MM.1S (cell line): ENCODE data around the gene C22orf42.
"Not testable (repeated sequence)": the region's sequence is repeated elsewhere in the genome, so short reads cannot be mapped to it uniquely, and the experiment has no call there.

ENCODE experiments used
- DNase-seq: peaks from one replicate; pipeline ENCODE4 v3.0.0-alpha.2; 2015
- H2AFZ ChIP-seq: fragments of 300-600 bp; sonication (generic); 2 replicates; pipeline ENCODE4 v1.6.0; 2016; ENCODE audit warnings: antibody characterized with exemption, low read length
- H3F3A ChIP-seq: fragments of 300-600 bp; sonication (generic); 2 replicates; pipeline ENCODE4 v1.6.1; 2016; ENCODE audit warnings: mild to moderate bottlenecking, antibody characterized with exemption, low read length, moderate library complexity, mixed read lengths; ENCODE audit not compliant: insufficient read depth
- H3K27ac ChIP-seq: fragments of 300-600 bp; sonication (generic); 2 replicates; pipeline ENCODE4 v1.5.1; 2016; ENCODE audit warnings: mild to moderate bottlenecking, low read length
- H3K27me3 ChIP-seq: fragments of 300-600 bp; sonication (generic); replicated peaks from 2 replicates; pipeline ENCODE4 v1.6.0; 2016; ENCODE audit warnings: low read length; ENCODE audit not compliant: insufficient read depth
- H3K36me3 ChIP-seq: fragments of 300-600 bp; sonication (generic); replicated peaks from 2 replicates; pipeline ENCODE4 v1.6.1; 2016; ENCODE audit warnings: mild to moderate bottlenecking, low read length, mixed read lengths; ENCODE audit not compliant: insufficient read depth
- H3K4me1 ChIP-seq: fragments of 300-600 bp; sonication (generic); 2 replicates; pipeline ENCODE4 v1.6.1; 2016; ENCODE audit warnings: low read length, mixed read lengths
- H3K4me2 ChIP-seq: fragments of 300-600 bp; sonication (generic); 2 replicates; pipeline ENCODE4 v1.6.0; 2016; ENCODE audit warnings: low read depth, low read length
- H3K4me3 ChIP-seq: fragments of 300-600 bp; sonication (generic); 2 replicates; pipeline ENCODE4 v1.5.1; 2016; ENCODE audit warnings: low read length, mixed read lengths
- H3K79me2 ChIP-seq: fragments of 300-600 bp; sonication (generic); 2 replicates; pipeline ENCODE4 v1.6.1; 2016; ENCODE audit warnings: mixed run types, low read length, mixed read lengths
- H3K9ac ChIP-seq: fragments of 300-600 bp; sonication (generic); 2 replicates; pipeline ENCODE4 v1.6.1; 2016; ENCODE audit warnings: low read length, mixed read lengths
- H3K9me2 ChIP-seq: fragments of 300-600 bp; sonication (generic); replicated peaks from 2 replicates; pipeline ENCODE4 v1.6.1; 2016; ENCODE audit warnings: mild to moderate bottlenecking, low read length, mixed read lengths; ENCODE audit not compliant: insufficient read depth
- H3K9me3 ChIP-seq: fragments of 300-600 bp; sonication (generic); replicated peaks from 2 replicates; pipeline ENCODE4 v1.6.1; 2016; ENCODE audit warnings: mild to moderate bottlenecking, low read length, mixed read lengths; ENCODE audit not compliant: insufficient read depth
- H4K20me1 ChIP-seq: fragments of 300-600 bp; sonication (generic); 2 replicates; pipeline ENCODE4 v1.6.1; 2016; ENCODE audit warnings: mild to moderate bottlenecking, low read length, moderate library complexity, mixed read lengths; ENCODE audit not compliant: insufficient read depth
- EZH2 ChIP-seq: fragments of 300-600 bp; sonication (generic); optimal IDR thresholded peaks from 2 replicates; pipeline ENCODE3; 2017; ENCODE audit warnings: low read depth, mild to moderate bottlenecking, antibody characterized with exemption, low read length, mixed read lengths
- EZH2phosphoT487 ChIP-seq: fragments of 300-600 bp; sonication (generic); IDR thresholded peaks from 2 replicates; pipeline ENCODE4 v1.6.1; 2018; ENCODE audit warnings: antibody characterized with exemption, low read length
- TF ChIP-seq, protein P1 (sequence below): fragments of 300-600 bp; sonication (generic); IDR thresholded peaks from 2 replicates; pipeline ENCODE4 v1.5.1; 2016; ENCODE audit warnings: antibody characterized with exemption, low read length, mixed read lengths

Gene C22orf42

DNA sequence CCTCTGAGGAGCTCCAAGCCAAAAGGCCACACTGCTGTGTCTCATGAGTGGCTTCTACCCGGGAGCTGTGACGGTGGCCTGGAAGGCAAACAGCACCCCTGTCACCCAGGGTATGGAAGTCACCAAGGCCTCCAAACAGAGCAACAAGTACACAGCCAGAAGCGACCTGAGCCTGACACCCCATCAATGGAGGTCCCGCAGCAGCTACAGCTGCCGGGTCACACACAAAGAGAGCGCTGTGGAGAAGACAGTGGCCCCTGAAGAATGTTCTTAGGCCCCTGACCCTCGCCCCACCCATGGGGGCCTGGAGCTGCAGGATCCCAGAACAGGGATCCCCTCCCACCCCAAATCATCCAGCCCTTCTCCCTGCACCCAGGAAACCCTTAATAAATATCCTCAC is 40.9 kb upstream of the C22orf42 start:
- Histone ChIP-seq H3K27ac (no peak overlapping the region), H3F3A (no peaks in the 10 kb centered on the region), H4K20me1 (no peaks in the 10 kb centered on the region), H2AFZ (no peak overlapping the region), H3K9ac (no peak overlapping the region), H3K4me3 (no peak overlapping the region), H3K36me3 (no peaks in the 10 kb centered on the region), H3K79me2 (no peaks in the 10 kb centered on the region), H3K4me2 (no peak overlapping the region), H3K9me2 (no peaks in the 10 kb centered on the region), H3K27me3 (peaks cover 5% of the 10 kb centered on the region), H3K9me3 (no peaks in the 10 kb centered on the region), H3K4me1 (no peaks in the 10 kb centered on the region)
- no peak for DNase-seq
- TF ChIP-seq EZH2phosphoT487 (no peak), EZH2 (no peak)
- TF ChIP-seq, protein P1, sequence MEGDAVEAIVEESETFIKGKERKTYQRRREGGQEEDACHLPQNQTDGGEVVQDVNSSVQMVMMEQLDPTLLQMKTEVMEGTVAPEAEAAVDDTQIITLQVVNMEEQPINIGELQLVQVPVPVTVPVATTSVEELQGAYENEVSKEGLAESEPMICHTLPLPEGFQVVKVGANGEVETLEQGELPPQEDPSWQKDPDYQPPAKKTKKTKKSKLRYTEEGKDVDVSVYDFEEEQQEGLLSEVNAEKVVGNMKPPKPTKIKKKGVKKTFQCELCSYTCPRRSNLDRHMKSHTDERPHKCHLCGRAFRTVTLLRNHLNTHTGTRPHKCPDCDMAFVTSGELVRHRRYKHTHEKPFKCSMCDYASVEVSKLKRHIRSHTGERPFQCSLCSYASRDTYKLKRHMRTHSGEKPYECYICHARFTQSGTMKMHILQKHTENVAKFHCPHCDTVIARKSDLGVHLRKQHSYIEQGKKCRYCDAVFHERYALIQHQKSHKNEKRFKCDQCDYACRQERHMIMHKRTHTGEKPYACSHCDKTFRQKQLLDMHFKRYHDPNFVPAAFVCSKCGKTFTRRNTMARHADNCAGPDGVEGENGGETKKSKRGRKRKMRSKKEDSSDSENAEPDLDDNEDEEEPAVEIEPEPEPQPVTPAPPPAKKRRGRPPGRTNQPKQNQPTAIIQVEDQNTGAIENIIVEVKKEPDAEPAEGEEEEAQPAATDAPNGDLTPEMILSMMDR = no peak

DNA sequence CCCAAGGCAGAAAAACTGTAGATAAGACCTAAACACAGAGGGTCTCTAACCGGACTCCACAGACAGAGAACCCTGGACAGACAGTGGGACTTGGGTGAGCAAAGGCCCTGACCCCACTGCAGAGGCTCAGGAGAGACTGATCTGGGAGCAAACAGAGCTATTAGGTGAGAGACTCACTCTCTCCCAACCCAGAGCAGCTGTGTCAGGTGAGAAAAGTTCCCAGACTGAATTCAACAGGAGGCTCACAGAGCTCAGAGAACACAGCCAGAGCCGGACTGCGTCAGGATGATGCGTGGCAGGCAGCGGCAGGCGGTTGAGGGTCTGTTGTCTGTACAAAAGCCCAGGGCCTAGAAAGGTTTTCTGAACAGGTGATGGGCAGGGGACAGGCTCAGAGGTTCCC is 40.2 kb upstream of the C22orf42 start:
- no peaks in the 10 kb centered on the region for H4K20me1 ChIP-seq
- no peaks in the 10 kb centered on the region for H3F3A ChIP-seq
- H3K79me2 ChIP-seq = no peaks in the 10 kb centered on the region
- H3K36me3 ChIP-seq = no peaks in the 10 kb centered on the region
- DNase-seq = no peak
- no peaks in the 10 kb centered on the region for H3K4me1 ChIP-seq
- H3K9ac ChIP-seq = no peak overlapping the region
- H3K27ac ChIP-seq = no peak overlapping the region
- no peaks in the 10 kb centered on the region for H3K9me3 ChIP-seq
- H3K27me3 ChIP-seq = no peaks in the 10 kb centered on the region
- no peak overlapping the region for H3K4me2 ChIP-seq
- H3K4me3 ChIP-seq = no peak overlapping the region
- H3K9me2 ChIP-seq = no peaks in the 10 kb centered on the region
- no peak overlapping the region for H2AFZ ChIP-seq
- TF ChIP-seq EZH2phosphoT487 (no peak), EZH2 (no peak)
- TF ChIP-seq, protein P1 = no peak

DNA sequence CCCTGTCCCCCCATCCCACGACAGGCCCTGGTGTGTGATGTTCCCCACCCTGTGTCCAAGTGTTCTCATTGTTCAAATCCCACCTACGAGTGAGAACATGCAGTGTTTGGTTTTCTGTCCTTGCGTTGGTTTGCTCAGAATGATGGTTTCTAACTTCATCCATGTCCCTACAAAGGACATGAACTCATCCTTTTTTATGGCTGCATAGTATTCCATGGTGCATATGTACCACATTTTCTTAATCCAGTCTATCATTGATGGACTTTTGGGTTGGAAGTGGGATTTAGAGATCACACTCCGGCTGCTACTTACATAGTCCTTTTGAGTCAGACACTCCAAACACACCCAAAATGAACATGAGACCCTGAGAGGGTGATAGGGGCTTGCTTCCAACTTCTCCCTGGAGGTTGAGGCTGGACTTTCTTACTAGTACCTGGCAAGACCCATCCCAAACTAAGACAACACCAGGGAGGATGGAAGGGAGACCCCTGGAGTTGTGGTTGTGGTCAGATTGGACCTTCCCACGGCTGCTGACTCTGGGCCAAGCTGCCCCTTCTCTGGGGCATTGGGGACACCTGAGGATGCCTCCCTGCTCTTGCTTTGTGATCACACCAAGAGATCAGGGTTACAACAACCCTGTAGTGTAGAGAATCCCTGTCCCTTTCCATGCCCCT is 38.6 kb upstream of the C22orf42 start:
- H3K36me3 ChIP-seq, DNase-seq, H2AFZ ChIP-seq, H3F3A ChIP-seq, H4K20me1 ChIP-seq, H3K9ac ChIP-seq, H3K4me2 ChIP-seq, H3K79me2 ChIP-seq, H3K4me3 ChIP-seq, H3K27ac ChIP-seq, H3K4me1 ChIP-seq, H3K9me3 ChIP-seq, H3K27me3 ChIP-seq, H3K9me2 ChIP-seq: not testable (repeated sequence)

DNA sequence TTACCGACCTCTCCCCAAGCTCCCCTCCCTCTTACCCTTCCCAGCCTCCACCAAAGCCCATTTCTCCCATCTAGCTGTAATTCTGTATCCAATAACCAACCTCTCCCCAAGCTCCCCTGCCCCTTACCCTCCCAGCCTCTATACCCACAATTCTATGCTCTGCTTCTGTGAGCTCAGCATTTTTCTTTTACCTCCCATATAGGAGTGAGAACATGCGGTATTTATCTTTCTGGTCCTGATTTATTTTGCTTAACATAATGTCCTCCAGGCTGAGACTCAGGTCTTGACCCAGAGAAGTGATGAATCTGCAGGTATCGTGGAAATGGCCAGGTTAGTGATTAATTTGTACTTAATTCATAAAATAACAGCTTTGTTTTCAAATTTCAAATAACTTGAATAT is 36.8 kb upstream of the C22orf42 start:
- H3K79me2 ChIP-seq, H3K9ac ChIP-seq, H3K4me1 ChIP-seq, H3F3A ChIP-seq, DNase-seq, H3K4me3 ChIP-seq, H4K20me1 ChIP-seq, H3K9me3 ChIP-seq, H3K9me2 ChIP-seq, H3K4me2 ChIP-seq, H2AFZ ChIP-seq, H3K36me3 ChIP-seq, H3K27me3 ChIP-seq, H3K27ac ChIP-seq: not testable (repeated sequence)

GRCh38 chr22:32193346-32193745 is 34.2 kb upstream of the C22orf42 start:
- not testable (repeated sequence) for H3K4me3 ChIP-seq, H3K4me2 ChIP-seq, H3K36me3 ChIP-seq, H3K9ac ChIP-seq, H3K79me2 ChIP-seq, H3K4me1 ChIP-seq, H3K27me3 ChIP-seq, H2AFZ ChIP-seq, H3F3A ChIP-seq, H3K9me2 ChIP-seq, DNase-seq, H4K20me1 ChIP-seq, H3K27ac ChIP-seq, H3K9me3 ChIP-seq

DNA sequence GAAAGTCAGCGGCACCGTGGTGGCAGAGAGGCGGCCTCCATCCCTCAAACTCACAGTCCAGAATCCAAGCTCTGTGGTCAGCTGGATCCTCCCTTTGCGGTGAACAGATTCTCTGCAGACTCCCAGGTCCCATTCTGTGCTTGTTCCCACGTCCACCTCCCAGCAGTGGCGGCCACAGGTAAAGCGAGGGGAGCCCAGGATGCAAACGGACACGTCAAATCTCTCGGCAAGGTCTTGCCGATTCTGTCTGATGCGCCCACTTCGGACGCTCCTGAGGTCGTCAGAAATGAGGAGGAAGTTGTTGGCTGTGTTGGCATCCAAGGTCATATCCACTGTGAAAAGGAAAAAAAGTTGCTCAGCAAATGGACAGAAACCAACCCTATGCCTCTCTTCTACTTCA is 31.9 kb upstream of the C22orf42 start:
- not testable (repeated sequence) for H3K27ac ChIP-seq, H3K36me3 ChIP-seq, H3K9ac ChIP-seq, H3K4me3 ChIP-seq, H3F3A ChIP-seq, H3K9me3 ChIP-seq, H3K9me2 ChIP-seq, DNase-seq, H3K4me2 ChIP-seq, H4K20me1 ChIP-seq, H3K79me2 ChIP-seq, H2AFZ ChIP-seq, H3K4me1 ChIP-seq, H3K27me3 ChIP-seq
